GM18517 (cell line): Measurements from ENCODE around the gene SPOCD1.

Experiments
- ATAC-seq: cut with Tn5 transposase; IDR thresholded peaks from one replicate; pipeline ENCODE4 v1.9.1; 2021; ENCODE audit warnings: mild to moderate bottlenecking, moderate library complexity; ENCODE audit not compliant: unreplicated experiment

The SPOCD1 gene

GRCh38 chr1:31801458-31801857, 14.4 kb downstream of the SPOCD1 start:
- ATAC-seq: no peak

DNA sequence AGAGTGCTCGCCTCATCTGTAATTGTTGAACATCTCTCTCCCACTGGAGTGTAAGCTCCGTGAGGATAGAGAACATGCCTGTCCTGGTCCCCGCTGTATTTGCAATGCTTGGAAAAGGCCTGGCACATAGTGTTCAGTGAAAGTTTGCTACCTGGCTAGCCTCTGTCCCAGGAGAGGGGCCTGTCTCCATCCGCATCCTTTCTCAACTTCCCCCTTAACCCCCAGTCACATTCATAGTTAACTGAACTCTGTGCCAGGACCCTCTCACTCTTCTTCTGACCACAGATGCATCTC, 15.2 kb downstream of the SPOCD1 start:
- no peak for ATAC-seq

- ATAC-seq: no peak
These were observed 15.7 kb downstream of the SPOCD1 start for GRCh38 chr1:31799895-31800673.

DNA sequence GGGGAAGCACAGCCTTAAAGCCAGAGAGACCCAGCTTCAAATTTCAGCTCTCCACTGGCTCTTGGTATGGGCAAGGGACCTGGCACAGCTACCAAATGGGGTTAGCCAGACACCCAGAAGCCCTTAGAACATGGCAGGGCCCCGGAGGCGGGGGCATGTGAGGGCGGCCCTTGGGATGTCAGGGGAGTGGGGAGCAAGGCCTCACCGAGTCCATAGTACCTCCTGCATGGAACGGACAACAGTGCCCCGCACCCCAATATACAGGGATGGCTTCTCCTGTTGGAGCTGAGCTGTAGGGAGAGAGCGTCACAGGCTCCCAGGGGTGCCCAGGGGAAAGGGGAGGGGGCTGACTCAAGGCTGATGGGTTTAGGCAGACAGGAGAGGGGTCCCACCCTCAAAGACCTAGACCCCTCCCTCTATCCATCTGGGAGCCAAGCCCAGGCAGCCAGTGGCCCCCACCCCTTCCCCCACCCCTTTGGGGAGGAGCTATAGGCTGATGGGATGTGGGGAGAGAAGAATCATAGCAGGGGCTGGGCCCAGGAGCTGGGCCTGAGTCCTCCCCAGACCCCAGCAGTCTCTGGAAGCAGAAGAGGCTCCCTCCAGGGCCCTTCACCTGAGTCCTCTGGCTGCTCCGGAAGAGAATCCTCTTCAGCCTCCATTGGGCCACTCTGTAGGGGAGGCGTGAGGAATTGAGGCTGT, 16.5 kb downstream of the SPOCD1 start:
- ATAC-seq: no peak

GRCh38 chr1:31798433-31799195, 17.2 kb downstream of the SPOCD1 start:
- ATAC-seq: no peak

- no peak for ATAC-seq
These were observed 17.8 kb downstream of the SPOCD1 start for GRCh38 chr1:31798086-31798432.

GRCh38 chr1:31797216-31797615, 18.6 kb downstream of the SPOCD1 start:
- no peak for ATAC-seq

DNA sequence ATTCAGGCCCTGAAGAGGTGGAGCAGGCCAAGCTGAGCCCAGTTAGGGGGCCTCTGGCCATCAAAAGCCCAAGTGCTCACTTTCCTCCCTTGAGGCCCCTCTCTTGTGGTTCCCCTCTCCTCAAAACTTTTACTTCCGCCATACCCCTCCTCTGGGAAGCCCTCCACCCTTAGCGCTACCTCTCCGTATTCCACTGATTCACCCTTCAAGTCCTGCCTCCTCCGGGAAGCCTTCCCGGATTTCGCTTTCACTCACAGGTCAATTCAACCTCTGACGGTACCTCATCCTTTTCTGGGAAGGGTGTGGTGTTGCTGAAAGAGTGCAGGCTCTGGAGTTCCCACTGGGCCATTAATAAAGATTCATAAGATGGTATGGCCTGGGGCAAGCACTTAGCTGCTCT, 19.1 kb downstream of the SPOCD1 start:
- ATAC-seq: no peak

GRCh38 chr1:31795801-31796621, 19.8 kb downstream of the SPOCD1 start:
- no peak for ATAC-seq

- ATAC-seq: no peak
These were observed 20.6 kb downstream of the SPOCD1 start for GRCh38 chr1:31795096-31795675.

- ATAC-seq: no peak
These were observed 22.1 kb downstream of the SPOCD1 start for GRCh38 chr1:31793586-31794285.

GRCh38 chr1:31793086-31793485, 22.7 kb downstream of the SPOCD1 start:
- ATAC-seq: no peak

DNA sequence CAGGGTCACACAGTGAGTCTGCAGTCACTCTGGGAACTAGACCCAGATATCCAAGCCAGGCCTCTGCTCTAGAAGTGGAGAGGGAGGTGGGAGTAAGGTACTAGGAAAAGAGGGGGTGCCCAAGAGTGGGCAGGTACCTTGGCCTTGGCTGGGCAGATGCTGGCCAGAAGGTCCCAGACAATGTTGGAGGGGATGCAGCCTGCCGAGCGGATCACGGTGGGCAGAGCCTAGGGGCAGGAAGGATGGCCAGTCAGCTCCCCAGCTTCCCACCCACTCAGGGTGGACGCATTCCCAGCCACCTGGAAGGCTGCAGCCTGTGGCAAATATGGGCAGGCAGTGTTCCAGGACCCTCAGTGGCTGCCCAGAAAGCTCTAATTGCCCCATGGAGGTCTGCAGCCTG, 23.3 kb downstream of the SPOCD1 start:
- ATAC-seq: no peak

DNA sequence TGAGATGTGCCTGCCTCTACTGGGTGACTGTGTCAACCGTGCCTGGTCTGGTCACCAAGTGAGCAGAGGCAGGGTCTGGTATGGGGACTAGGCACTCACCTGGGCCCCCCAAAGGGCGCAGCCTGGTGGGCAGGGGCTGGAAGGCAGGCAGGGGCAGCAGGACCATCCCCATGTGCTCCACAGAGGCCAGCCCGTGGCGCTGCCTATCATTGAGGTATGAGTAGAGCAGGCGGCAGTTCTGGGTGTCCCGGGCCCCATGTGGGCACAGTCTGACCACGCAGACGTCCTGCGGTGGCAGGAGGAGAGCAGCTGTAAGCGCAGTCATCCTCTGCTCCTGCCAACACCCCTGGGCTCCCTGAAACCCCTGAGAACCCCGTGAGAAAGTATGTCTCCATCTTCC, 23.7 kb downstream of the SPOCD1 start:
- ATAC-seq: no peak

- ATAC-seq: no peak
These were observed 24.5 kb downstream of the SPOCD1 start for GRCh38 chr1:31791131-31791858.

GRCh38 chr1:31790641-31791091, 25.2 kb downstream of the SPOCD1 start:
- no peak for ATAC-seq

DNA sequence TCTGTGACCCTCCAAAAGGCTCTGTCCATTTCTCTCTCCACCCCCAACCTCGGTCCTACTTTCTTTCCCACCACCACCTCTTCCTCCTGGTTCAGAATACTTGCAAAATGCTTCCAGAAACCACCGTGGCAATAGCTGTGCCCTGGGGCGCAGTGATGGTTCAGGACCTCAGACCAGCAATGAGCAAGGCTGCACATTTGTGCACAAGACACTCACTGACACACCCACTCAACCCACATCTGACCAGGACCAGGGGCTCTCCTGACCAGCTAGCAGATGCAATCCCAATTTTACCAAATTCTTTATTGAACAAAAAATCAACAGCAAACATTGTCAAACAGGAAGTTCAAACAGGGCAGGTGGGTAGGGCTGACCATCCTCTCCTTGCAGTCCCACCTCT, 25.7 kb downstream of the SPOCD1 start:
- no peak for ATAC-seq

- ATAC-seq: no peak
These were observed 26.4 kb downstream of the SPOCD1 start for GRCh38 chr1:31789259-31790065.

- no peak for ATAC-seq
These were observed 27.0 kb downstream of the SPOCD1 start for GRCh38 chr1:31788825-31789256.
